ENCODE data around the gene DCTN3. TPM values are rescaled to one million over a fixed set of nuclear protein-coding genes. Genes with fewer than 3 reads are reported as not detected.

DCTN3 gene
- total RNA-seq, 4 donors from 2014 or later, result 80.8 to 166 (median 127) TPM

- DNase-seq (ENCODE audit: low spot score in 2 of 2), result no peak
- intact Hi-C loops (cut with DNase I; ENCODE audit: low total_unique reads), result loop anchor here (5.0 to 10.0 kb wide), 2 partner anchors 40 to 157 kb away; no protein-coding TSS in a partner anchor
- no peak for TF ChIP-seq POLR2A (IDR thresholded peaks at IDR 0.05)
- TF ChIP-seq, protein P1, sequence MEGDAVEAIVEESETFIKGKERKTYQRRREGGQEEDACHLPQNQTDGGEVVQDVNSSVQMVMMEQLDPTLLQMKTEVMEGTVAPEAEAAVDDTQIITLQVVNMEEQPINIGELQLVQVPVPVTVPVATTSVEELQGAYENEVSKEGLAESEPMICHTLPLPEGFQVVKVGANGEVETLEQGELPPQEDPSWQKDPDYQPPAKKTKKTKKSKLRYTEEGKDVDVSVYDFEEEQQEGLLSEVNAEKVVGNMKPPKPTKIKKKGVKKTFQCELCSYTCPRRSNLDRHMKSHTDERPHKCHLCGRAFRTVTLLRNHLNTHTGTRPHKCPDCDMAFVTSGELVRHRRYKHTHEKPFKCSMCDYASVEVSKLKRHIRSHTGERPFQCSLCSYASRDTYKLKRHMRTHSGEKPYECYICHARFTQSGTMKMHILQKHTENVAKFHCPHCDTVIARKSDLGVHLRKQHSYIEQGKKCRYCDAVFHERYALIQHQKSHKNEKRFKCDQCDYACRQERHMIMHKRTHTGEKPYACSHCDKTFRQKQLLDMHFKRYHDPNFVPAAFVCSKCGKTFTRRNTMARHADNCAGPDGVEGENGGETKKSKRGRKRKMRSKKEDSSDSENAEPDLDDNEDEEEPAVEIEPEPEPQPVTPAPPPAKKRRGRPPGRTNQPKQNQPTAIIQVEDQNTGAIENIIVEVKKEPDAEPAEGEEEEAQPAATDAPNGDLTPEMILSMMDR (IDR thresholded peaks at IDR 0.05), result no peak
- H3K4me3 ChIP-seq (ENCODE audit: low read depth, poor library complexity, severe bottlenecking), result no peak overlapping the region
- 30 to 33% methylated on average over 15 to 16 of the region's 16 CpGs for WGBS, 2 donors
These were observed 28.1 kb downstream of the DCTN3 start for GRCh38 chr9:34591917-34592866.

DNA sequence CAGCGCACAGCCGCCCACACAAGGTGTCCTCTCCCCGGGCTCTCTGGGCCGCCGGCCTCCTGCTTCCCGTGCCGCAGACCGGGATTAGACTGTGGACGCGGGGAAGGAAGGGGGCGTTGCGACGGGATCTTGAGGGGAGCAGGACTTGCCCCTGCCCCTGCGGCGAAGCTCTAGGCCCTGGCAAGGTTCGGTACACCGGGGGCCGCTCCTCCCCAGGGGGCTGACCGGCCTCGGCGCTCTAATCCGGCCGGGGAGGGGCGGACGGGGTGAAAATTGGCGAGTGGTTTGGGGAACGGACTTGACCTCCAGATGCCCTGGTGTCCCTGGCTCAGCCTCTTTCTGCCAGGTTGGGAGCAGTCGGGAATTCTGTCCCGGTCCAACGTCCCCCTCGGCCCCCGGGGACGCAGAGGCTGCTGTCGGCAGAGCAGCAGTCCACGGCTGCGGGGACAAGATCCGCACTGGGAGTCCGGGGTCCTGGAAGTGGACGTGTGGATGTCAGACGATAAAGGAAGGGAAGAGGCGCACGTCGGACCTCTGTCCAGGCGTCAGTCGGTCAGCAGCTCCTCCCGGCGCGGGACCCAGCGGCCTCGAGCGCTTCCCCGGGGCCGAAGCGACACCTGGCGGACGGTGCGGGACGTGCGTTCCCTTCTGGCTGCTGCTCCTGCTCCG is 28.9 kb downstream of the DCTN3 start:
- no peak for TF ChIP-seq POLR2A (IDR thresholded peaks at IDR 0.05)
- TF ChIP-seq, protein P1 (IDR thresholded peaks at IDR 0.05), result peak in 1 of 3 donors; percentile 66
- 4 to 7% methylated on average over 36 to 50 of the region's 60 CpGs for WGBS, 2 donors
- intact Hi-C loops (cut with DNase I; ENCODE audit: low total_unique reads), result loop anchor here (5.0 to 10.0 kb wide), 2 partner anchors 39 to 157 kb away; no protein-coding TSS in a partner anchor
- DNase-seq (ENCODE audit: low spot score in 2 of 2), result peak; percentile 80 to 97
- H3K4me3 ChIP-seq (ENCODE audit: low read depth, poor library complexity, severe bottlenecking), result peak overlapping the region; percentile 31

DNA sequence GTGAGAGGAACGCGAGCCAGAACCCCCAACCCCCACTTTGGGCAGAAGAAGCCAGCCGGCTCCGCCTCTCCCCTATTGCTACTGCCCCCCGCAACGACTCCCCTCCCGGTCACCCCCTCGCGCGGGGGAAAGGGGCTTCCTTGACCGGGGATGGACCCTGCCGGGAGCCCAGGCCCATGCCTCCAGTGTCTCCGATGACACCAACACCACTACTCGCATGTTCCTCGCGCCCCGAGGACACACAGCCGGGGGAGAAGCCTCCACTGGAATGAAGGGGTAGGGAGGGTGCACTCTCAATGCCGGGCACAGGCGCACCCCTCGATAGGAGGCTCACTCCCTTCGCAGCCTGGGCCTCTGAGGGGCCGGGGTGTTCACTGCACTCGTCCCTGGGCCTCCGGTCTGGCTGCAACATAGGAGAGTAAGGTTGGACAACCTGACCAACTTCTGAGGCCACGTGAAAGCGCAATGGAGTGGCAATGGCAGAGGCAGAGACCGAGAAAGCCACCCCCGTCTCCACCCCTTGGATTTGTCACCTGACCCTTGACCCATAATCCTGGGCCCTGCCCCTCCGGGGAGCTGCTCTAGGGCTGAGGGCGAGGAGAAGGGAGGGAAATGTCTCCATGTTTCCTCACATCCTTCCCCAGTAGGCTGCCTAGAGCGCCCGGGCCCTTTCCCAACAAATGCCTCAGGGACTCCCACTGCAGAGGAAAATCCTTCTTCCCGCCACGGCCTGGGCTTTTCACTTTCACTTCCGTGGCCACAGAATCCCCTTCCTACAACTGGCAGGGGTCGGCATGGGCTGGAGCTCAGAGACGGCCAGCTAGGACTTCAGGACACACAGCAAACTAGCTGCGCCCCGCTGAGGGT is 29.7 kb downstream of the DCTN3 start:
- 12 to 17% methylated on average over 28 to 40 of the region's 40 CpGs for WGBS, 2 donors
- peak overlapping the region; percentile 44 for H3K4me3 ChIP-seq (ENCODE audit: low read depth, poor library complexity, severe bottlenecking)
- TF ChIP-seq, protein P1 (IDR thresholded peaks at IDR 0.05), result no peak
- TF ChIP-seq POLR2A (IDR thresholded peaks at IDR 0.05), result no peak
- peak; percentile 42 to 90 for DNase-seq (ENCODE audit: low spot score in 2 of 2)
- intact Hi-C loops (cut with DNase I; ENCODE audit: low total_unique reads), result loop anchor here (5.0 to 10.0 kb wide), 2 partner anchors 38 to 156 kb away; no protein-coding TSS in a partner anchor

DNA sequence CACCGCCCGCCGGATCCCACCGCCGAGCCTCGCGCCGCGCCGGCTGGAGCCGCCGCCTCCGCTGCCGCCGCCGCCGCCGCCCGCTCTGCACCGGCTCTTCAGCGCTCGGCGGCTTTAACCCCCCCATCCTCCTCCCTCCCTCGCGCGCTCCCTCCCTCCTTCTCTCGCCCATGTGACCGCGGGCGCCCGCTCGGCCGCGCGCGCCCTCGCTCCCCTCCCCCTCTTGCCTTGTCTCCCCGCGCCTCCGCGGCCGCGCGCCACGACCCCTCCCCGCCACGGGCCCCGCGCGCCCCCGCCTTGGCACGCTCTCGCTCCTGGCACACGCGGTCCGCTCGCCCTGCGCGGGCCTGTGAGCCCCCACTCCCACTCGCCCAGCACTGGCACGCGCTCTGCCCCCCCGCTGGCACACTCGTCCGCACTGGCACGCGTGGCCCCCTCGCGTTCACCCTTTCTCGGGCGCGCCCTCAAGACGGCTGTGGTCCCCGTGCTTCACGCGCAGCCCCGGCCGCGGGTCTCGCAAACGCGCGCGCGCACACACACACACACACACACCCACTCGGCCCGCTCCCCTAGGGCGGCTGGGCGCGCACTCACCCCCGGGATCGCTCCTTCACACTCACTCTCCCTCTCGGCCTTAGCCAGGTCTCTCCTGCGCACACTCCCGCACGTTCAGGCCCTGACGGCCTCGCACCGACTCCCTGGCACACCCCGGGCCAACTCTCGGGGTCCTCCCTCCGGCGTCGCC is 30.5 kb downstream of the DCTN3 start, which contains the start of gene CNTFR:
Gene CNTFR (minus strand): TSS at position 89 of the 745 bp plus-strand sequence. CDS start 20,743 bp downstream, outside the sequence.
- intact Hi-C loops (cut with DNase I; ENCODE audit: low total_unique reads), result loop anchor here (5.0 to 10.0 kb wide), 2 partner anchors 38 to 155 kb away; no protein-coding TSS in a partner anchor
- peak within 1 kb of the TSS; percentile 44 for H3K4me3 ChIP-seq (ENCODE audit: low read depth, poor library complexity, severe bottlenecking)
- TF ChIP-seq POLR2A (IDR thresholded peaks at IDR 0.05), result no peak
- TF ChIP-seq, protein P1 (IDR thresholded peaks at IDR 0.05), result no peak
- peak in 1 of 2 donors; percentile 88 for DNase-seq (ENCODE audit: low spot score in 2 of 2)
- WGBS, 2 donors, result 1 to 2% methylated on average over 32 to 66 of the region's 104 CpGs
